Suprapubic skin (tissue), 4 donors: ENCODE results near the gene ADAMTS3.

Experiments used
- EP300 ChIP-seq: sonication (generic); formaldehyde crosslinking; IDR thresholded peaks from one replicate; pipeline ENCODE4 v1.6.1; 2017; ENCODE audit warnings: antibody characterized with exemption
- POLR2A ChIP-seq, 2 donors: fragments of 450-650 bp; IDR thresholded peaks; one replicate each; pipeline ENCODE4 v1.6.1; 2017; ENCODE audit warnings: antibody characterized with exemption in 2 of 2, mild to moderate bottlenecking in 2 of 2, moderate library complexity in 2 of 2
- POLR2AphosphoS5 ChIP-seq, 3 donors: sonication (generic); formaldehyde crosslinking; IDR thresholded peaks; one replicate each; pipeline ENCODE4 v1.6.1; 2017; ENCODE audit warnings: antibody characterized with exemption in 3 of 3
- TF ChIP-seq, protein P1 (sequence below), 2 donors: fragments of 200-600 bp in 1 of 2; fragments of 450-650 bp in 1 of 2; sonication (generic) in 1 of 2; IDR thresholded peaks; one replicate each; pipeline ENCODE4 v1.5.1; 2016 to 2019; ENCODE audit warnings: antibody characterized with exemption in 2 of 2, mild to moderate bottlenecking in 1 of 2, moderate library complexity in 1 of 2

- TF ChIP-seq, protein P1, sequence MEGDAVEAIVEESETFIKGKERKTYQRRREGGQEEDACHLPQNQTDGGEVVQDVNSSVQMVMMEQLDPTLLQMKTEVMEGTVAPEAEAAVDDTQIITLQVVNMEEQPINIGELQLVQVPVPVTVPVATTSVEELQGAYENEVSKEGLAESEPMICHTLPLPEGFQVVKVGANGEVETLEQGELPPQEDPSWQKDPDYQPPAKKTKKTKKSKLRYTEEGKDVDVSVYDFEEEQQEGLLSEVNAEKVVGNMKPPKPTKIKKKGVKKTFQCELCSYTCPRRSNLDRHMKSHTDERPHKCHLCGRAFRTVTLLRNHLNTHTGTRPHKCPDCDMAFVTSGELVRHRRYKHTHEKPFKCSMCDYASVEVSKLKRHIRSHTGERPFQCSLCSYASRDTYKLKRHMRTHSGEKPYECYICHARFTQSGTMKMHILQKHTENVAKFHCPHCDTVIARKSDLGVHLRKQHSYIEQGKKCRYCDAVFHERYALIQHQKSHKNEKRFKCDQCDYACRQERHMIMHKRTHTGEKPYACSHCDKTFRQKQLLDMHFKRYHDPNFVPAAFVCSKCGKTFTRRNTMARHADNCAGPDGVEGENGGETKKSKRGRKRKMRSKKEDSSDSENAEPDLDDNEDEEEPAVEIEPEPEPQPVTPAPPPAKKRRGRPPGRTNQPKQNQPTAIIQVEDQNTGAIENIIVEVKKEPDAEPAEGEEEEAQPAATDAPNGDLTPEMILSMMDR (IDR thresholded peaks at IDR 0.05) = no peak
- TF ChIP-seq POLR2AphosphoS5 (IDR thresholded peaks at IDR 0.05) = no peak
- no peak for TF ChIP-seq POLR2A (IDR thresholded peaks at IDR 0.05)
- no peak for TF ChIP-seq EP300
Measured at GRCh38 chr4:72546456-72546855, 22.6 kb downstream of the ADAMTS3 start.
